Bronchial epithelial cell (primary cell): ENCODE data around the gene EPN1. TPM values are rescaled to one million over a fixed set of nuclear protein-coding genes. Genes with fewer than 3 reads are reported as not detected.

Experiments
- DNase-seq: peaks from one replicate; pipeline ENCODE4 v3.0.0-alpha.2; 2010; ENCODE audit warnings: low read depth
- FAIRE-seq: peaks from 2 replicates; lab custom pipeline; 2011; peaks lifted over from hg19 to GRCh38; lab: Jason Lieb, UNC
- H3K27me3 ChIP-seq: 2 replicates; pipeline ENCODE4 v1.5.1; 2011; ENCODE audit warnings: low read length; ENCODE audit not compliant: control insufficient read depth, insufficient read depth
- H3K36me3 ChIP-seq: 2 replicates; pipeline ENCODE4 v1.5.1; 2011; ENCODE audit warnings: low read length; ENCODE audit not compliant: control insufficient read depth, insufficient read depth
- H3K4me3 ChIP-seq: 2 replicates; pipeline ENCODE4 v1.5.1; 2011; ENCODE audit warnings: mild to moderate bottlenecking, low read depth, low read length, control low read depth
- total RNA-seq: library from RNA; depleted of rRNA; stranded (reverse); fragments of >200 nt; gene quantifications from 2 replicates; pipeline ENCODE4 v1.2.1, GENCODE V29; 2014
- TF ChIP-seq, protein P1 (sequence below): IDR thresholded peaks from 2 replicates; pipeline ENCODE4 v1.5.1; 2011; ENCODE audit warnings: mild to moderate bottlenecking, moderate library complexity, low read length, control low read depth, inconsistent platforms; ENCODE audit not compliant: insufficient read depth, severe bottlenecking

Gene EPN1
- total RNA-seq, 1 donor from 2014 or later: 28.2 TPM

GRCh38 chr19:55686311-55687050, 11.5 kb downstream of the EPN1 start:
- FAIRE-seq (peak; percentile 18), DNase-seq (no peak)
- H3K36me3 ChIP-seq: peaks cover 43% of the 10 kb centered on the region
- H3K27me3 ChIP-seq: no peaks in the 10 kb centered on the region
- TF ChIP-seq, protein P1, sequence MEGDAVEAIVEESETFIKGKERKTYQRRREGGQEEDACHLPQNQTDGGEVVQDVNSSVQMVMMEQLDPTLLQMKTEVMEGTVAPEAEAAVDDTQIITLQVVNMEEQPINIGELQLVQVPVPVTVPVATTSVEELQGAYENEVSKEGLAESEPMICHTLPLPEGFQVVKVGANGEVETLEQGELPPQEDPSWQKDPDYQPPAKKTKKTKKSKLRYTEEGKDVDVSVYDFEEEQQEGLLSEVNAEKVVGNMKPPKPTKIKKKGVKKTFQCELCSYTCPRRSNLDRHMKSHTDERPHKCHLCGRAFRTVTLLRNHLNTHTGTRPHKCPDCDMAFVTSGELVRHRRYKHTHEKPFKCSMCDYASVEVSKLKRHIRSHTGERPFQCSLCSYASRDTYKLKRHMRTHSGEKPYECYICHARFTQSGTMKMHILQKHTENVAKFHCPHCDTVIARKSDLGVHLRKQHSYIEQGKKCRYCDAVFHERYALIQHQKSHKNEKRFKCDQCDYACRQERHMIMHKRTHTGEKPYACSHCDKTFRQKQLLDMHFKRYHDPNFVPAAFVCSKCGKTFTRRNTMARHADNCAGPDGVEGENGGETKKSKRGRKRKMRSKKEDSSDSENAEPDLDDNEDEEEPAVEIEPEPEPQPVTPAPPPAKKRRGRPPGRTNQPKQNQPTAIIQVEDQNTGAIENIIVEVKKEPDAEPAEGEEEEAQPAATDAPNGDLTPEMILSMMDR: no peak
- no peak overlapping the region for H3K4me3 ChIP-seq

DNA sequence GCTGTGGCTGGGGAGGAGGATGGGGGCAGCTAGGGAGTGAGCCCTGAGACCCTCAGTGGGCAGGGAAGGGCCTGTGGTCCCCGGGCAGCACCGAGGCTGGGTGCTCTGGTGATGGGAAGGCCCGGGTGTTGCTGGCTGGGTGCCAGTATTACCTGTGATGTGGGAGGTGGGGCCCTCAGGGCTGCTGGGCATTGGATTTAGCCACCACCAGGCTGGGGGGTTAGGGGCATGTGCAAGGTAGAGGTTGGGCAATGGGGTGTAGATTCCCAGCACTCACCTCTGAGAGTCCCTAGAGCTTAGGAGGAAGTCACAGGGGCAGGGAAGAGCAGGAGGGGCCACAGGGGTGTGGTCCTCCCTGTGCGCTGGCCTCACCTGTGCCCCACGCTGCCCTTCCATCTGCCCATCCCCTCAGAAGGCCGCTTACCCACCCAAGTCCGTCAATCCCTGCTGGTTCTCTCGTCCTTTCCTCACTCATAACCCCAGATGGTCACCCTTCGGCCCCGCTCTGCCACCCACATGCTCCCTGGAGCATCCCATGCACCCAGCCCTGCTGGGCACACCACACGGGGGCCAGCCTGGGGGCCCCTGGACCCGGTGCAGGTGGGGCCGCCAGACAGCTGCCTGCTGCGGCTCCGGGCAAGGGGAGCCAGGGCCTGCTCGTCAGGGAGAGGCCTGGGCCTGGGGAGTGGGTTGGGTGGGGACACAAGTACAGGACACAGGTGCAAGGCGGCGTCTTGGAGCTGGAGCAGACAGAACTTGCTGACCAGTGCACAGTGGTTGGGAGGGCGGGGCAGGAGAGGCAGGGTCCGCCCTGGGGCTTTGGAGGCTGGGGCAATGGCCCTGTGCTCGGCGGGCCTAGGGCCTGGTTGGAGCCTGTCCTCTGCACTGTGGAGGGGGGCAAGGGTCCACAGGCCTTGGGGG, 12.5 kb downstream of the EPN1 start:
- H3K36me3 ChIP-seq: peaks cover 41% of the 10 kb centered on the region
- no peak overlapping the region for H3K4me3 ChIP-seq

DNA sequence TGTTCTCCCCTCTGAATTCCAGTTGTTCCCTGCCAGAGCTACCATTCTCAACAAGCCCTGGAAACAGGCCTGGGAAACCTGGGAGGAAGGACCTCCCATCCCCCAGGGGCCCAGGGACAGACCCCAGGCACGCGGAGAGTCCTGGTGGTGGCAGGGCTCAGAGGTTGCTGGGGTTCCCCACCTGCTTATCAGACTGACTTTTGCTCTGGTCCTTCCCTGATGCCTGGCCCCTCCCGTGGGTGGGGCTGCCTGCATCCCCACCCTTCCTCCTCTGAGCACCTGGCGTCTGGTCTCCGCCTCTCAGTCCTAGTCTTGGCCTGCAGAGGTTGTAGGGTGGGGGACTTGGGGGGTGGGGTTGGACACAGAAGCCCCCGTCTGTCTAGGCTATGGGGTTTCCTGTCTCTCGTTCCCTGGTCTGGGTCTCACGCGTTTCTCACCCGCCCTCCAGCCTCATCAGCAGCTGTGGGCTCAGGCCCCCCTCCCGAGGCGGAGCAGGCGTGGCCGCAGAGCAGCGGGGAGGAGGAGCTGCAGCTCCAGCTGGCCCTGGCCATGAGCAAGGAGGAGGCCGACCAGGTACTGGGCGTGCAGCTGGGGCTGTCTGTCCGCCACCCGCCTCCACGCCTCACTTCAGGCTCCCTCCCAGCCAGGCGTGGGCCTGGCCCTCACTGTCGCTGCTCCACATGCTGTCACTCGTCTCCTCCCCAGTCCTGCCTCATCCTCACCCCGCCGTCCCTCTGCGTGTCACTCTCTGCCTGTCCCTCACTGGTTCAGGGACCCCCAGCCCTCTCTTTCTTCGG, 13.6 kb downstream of the EPN1 start:
- DNase-seq: no peak
- FAIRE-seq: no peak
- Histone ChIP-seq H3K4me3 (no peak overlapping the region), H3K36me3 (peaks cover 46% of the 10 kb centered on the region), H3K27me3 (no peaks in the 10 kb centered on the region)
- TF ChIP-seq, protein P1: no peak

More for the DNA sequence above, 12.5 kb downstream of the EPN1 start:
- FAIRE-seq (no peak), DNase-seq (no peak)
- TF ChIP-seq, protein P1: no peak
- H3K27me3 ChIP-seq: no peaks in the 10 kb centered on the region

GRCh38 chr19:55689411-55690108, 14.5 kb downstream of the EPN1 start:
- FAIRE-seq: no peak
- Histone ChIP-seq H3K4me3 (no peak overlapping the region), H3K27me3 (no peaks in the 10 kb centered on the region), H3K36me3 (peaks cover 45% of the 10 kb centered on the region)
- TF ChIP-seq, protein P1: no peak
- DNase-seq: no peak

GRCh38 chr19:55690109-55690768, 15.2 kb downstream of the EPN1 start:
- Histone ChIP-seq H3K36me3 (peaks cover 42% of the 10 kb centered on the region), H3K27me3 (no peaks in the 10 kb centered on the region), H3K4me3 (no peak overlapping the region)
- FAIRE-seq (no peak), DNase-seq (no peak)
- TF ChIP-seq, protein P1: no peak
